Smooth muscle cell (in vitro differentiated cells): ENCODE data around the gene SOCS3. TPM values are rescaled to one million over a fixed set of nuclear protein-coding genes. Genes with fewer than 3 reads are reported as not detected.
A peak's percentile ranks its signal among the peaks of the same experiment; 100 is the strongest.

Source experiments
- DNase-seq: peaks from one replicate; lab custom pipeline; 2025; ENCODE audit not compliant: unreplicated experiment; lab: John Stamatoyannopoulos, UW
- H2AFZ ChIP-seq: fragments of 200-600 bp; sonication (generic); 2 replicates; pipeline ENCODE4 v1.6.0; 2016; ENCODE audit warnings: antibody characterized with exemption, low read depth, mild to moderate bottlenecking
- H3F3A ChIP-seq: fragments of 200-600 bp; sonication (generic); 2 replicates; pipeline ENCODE4 v1.6.0; 2017; ENCODE audit warnings: antibody characterized with exemption, low read depth
- H3K27ac ChIP-seq: fragments of 200-600 bp; sonication (generic); 2 replicates; pipeline ENCODE4 v1.5.1; 2016; ENCODE audit warnings: low read depth, mild to moderate bottlenecking
- H3K27me3 ChIP-seq: fragments of 200-600 bp; sonication (generic); 2 replicates; pipeline ENCODE4 v1.6.1; 2016; ENCODE audit warnings: low read depth, mild to moderate bottlenecking
- H3K36me3 ChIP-seq: fragments of 200-600 bp; sonication (generic); 2 replicates; pipeline ENCODE4 v1.5.1; 2016; ENCODE audit warnings: low read depth
- H3K4me1 ChIP-seq: fragments of 200-600 bp; sonication (generic); 2 replicates; pipeline ENCODE4 v1.5.1; 2016; ENCODE audit warnings: low read depth
- H3K4me2 ChIP-seq: fragments of 200-600 bp; sonication (generic); 2 replicates; pipeline ENCODE4 v1.6.0; 2016; ENCODE audit warnings: mild to moderate bottlenecking
- H3K4me3 ChIP-seq: fragments of 200-600 bp; sonication (generic); 2 replicates; pipeline ENCODE4 v1.5.1; 2016; ENCODE audit warnings: mild to moderate bottlenecking
- H3K79me2 ChIP-seq: fragments of 200-600 bp; sonication (generic); 2 replicates; pipeline ENCODE4 v1.6.0; 2016; ENCODE audit warnings: low read depth, mild to moderate bottlenecking
- H3K9ac ChIP-seq: fragments of 200-600 bp; sonication (generic); 2 replicates; pipeline ENCODE4 v1.6.0; 2016; ENCODE audit warnings: low read depth
- H3K9me3 ChIP-seq: fragments of 200-600 bp; sonication (generic); replicated peaks from 2 replicates; pipeline ENCODE4 v1.5.1; 2016; ENCODE audit warnings: low read depth
- H4K20me1 ChIP-seq: fragments of 200-600 bp; sonication (generic); 2 replicates; pipeline ENCODE4 v1.6.0; 2016; ENCODE audit warnings: low read depth
- CTCF ChIP-seq: fragments of 200-600 bp; sonication (generic); IDR thresholded peaks from 2 replicates; pipeline ENCODE4 v1.5.1; 2017; ENCODE audit warnings: borderline replicate concordance, mild to moderate bottlenecking, antibody characterized with exemption; ENCODE audit not compliant: insufficient read depth, poor library complexity, severe bottlenecking
- WGBS: methylation state at CpG from one replicate; pipeline ENCODE4 v1.1.7; 2016; ENCODE audit warnings: low lambda C conversion rate; 5-methylcytosine and 5-hydroxymethylcytosine counted together
- polyA plus RNA-seq: library from polyadenylated mRNA; unstranded; fragments of >200 nt; fragmentation: Nextera tagmentation; extraction: Ambion mirVana; gene quantifications from 2 replicates; pipeline ENCODE4 v1.2.1, GENCODE V29; 2016
- total RNA-seq: library from RNA; depleted of rRNA; stranded (reverse); fragments of >200 nt; gene quantifications from 2 replicates; pipeline ENCODE4 v1.2.3, GENCODE V29; 2014

The SOCS3 gene
- total and polyA plus RNA-seq, 2 experiments from 2014 or later = 116 to 310 TPM

GRCh38 chr17:78338486-78339259 is 21.2 kb downstream of the SOCS3 start:
- Histone ChIP-seq H3K9ac (no peak overlapping the region), H3K79me2 (no peaks in the 10 kb centered on the region), H3K27me3 (no peaks in the 10 kb centered on the region), H3K4me1 (peaks cover 20% of the 10 kb centered on the region), H3K27ac (no peak overlapping the region), H4K20me1 (no peaks in the 10 kb centered on the region), H2AFZ (no peak overlapping the region), H3K36me3 (no peaks in the 10 kb centered on the region), H3F3A (peaks cover 8% of the 10 kb centered on the region), H3K4me2 (no peak overlapping the region), H3K9me3 (no peaks in the 10 kb centered on the region), H3K4me3 (no peak overlapping the region)
- TF ChIP-seq CTCF = no peak
- no peak for DNase-seq
- 87% methylated on average over 11 of the region's 11 CpGs for WGBS

GRCh38 chr17:78337244-78338109 is 22.4 kb downstream of the SOCS3 start:
- Histone ChIP-seq H3K4me2 (peak overlapping the region; percentile 35), H2AFZ (no peak overlapping the region)
- 68% methylated on average over 19 of the region's 19 CpGs for WGBS

GRCh38 chr17:78335209-78335608 is 24.7 kb downstream of the SOCS3 start:
- 94% methylated on average over 11 of the region's 11 CpGs for WGBS
- TF ChIP-seq CTCF = no peak
- peak overlapping the region; percentile 92 for H3K27ac ChIP-seq
- H3K79me2 ChIP-seq = no peaks in the 10 kb centered on the region
- no peak overlapping the region for H3K4me3 ChIP-seq
- H3K4me2 ChIP-seq = peak overlapping the region; percentile 58
- H4K20me1 ChIP-seq = no peaks in the 10 kb centered on the region
- no peaks in the 10 kb centered on the region for H3K36me3 ChIP-seq
- no peaks in the 10 kb centered on the region for H3K9me3 ChIP-seq
- peaks cover 8% of the 10 kb centered on the region for H3K4me1 ChIP-seq
- DNase-seq = no peak
- no peaks in the 10 kb centered on the region for H3K27me3 ChIP-seq
- H3K9ac ChIP-seq = peak overlapping the region; percentile 44
- H3F3A ChIP-seq = no peaks in the 10 kb centered on the region
- no peak overlapping the region for H2AFZ ChIP-seq

More at GRCh38 chr17:78337244-78338109, 22.4 kb downstream of the SOCS3 start:
- no peak overlapping the region for H3K4me3 ChIP-seq
- H4K20me1 ChIP-seq = no peaks in the 10 kb centered on the region
- H3K27me3 ChIP-seq = no peaks in the 10 kb centered on the region
- H3K4me1 ChIP-seq = peaks cover 13% of the 10 kb centered on the region
- peak overlapping the region; percentile 57 for H3K9ac ChIP-seq
- no peaks in the 10 kb centered on the region for H3K9me3 ChIP-seq
- H3K27ac ChIP-seq = peak overlapping the region; percentile 91
- no peaks in the 10 kb centered on the region for H3K79me2 ChIP-seq
- H3F3A ChIP-seq = peaks cover 4% of the 10 kb centered on the region
- DNase-seq = peak; percentile 21
- no peaks in the 10 kb centered on the region for H3K36me3 ChIP-seq
- no peak for TF ChIP-seq CTCF
